GM18870 (cell line): Measurements from ENCODE around the gene SYNPO2L.
"Not testable (repeated sequence)": the region's sequence is repeated elsewhere in the genome, so short reads cannot be mapped to it uniquely, and the experiment has no call there.

Source experiments
- ATAC-seq: cut with Tn5 transposase; IDR thresholded peaks from one replicate; pipeline ENCODE4 v1.9.1; 2021; ENCODE audit warnings: moderate library complexity; ENCODE audit not compliant: unreplicated experiment

The SYNPO2L gene

GRCh38 chr10:73655990-73656298 is at the start of gene SYNPO2L:
Gene SYNPO2L (minus strand): TSS chr10:73656029. CDS start chr10:73655922, 107 bp downstream.
- ATAC-seq, result no peak

- ATAC-seq, result not testable (repeated sequence)
Observed at GRCh38 chr10:73703924-73704323, 48.1 kb upstream of the SYNPO2L start.

- ATAC-seq, result not testable (repeated sequence)
Observed at GRCh38 chr10:73698819-73699218, 43.0 kb upstream of the SYNPO2L start.

GRCh38 chr10:73697675-73698159 is 41.9 kb upstream of the SYNPO2L start, which contains the start of gene AGAP5:
Gene AGAP5 (minus strand): TSS chr10:73698109. CDS start chr10:73697755, 354 bp downstream.
- ATAC-seq, result not testable (repeated sequence)

- not testable (repeated sequence) for ATAC-seq
Observed at GRCh38 chr10:73695302-73695701, 39.5 kb upstream of the SYNPO2L start.

- not testable (repeated sequence) for ATAC-seq
Observed at GRCh38 chr10:73690755-73691154, 34.9 kb upstream of the SYNPO2L start.

GRCh38 chr10:73689596-73689995 is 33.8 kb upstream of the SYNPO2L start:
- ATAC-seq, result not testable (repeated sequence)

GRCh38 chr10:73687641-73688040 is 31.8 kb upstream of the SYNPO2L start:
- not testable (repeated sequence) for ATAC-seq

GRCh38 chr10:73674546-73674945 is 18.7 kb upstream of the SYNPO2L start:
- not testable (repeated sequence) for ATAC-seq

- not testable (repeated sequence) for ATAC-seq
Observed at GRCh38 chr10:73668378-73668777, 12.5 kb upstream of the SYNPO2L start.

GRCh38 chr10:73666153-73666809 is 10.5 kb upstream of the SYNPO2L start:
- not testable (repeated sequence) for ATAC-seq

- not testable (repeated sequence) for ATAC-seq
Observed at GRCh38 chr10:73665581-73665980, 9.8 kb upstream of the SYNPO2L start.

- not testable (repeated sequence) for ATAC-seq
Observed at GRCh38 chr10:73664156-73665040, 8.6 kb upstream of the SYNPO2L start.

GRCh38 chr10:73663621-73664020 is 7.8 kb upstream of the SYNPO2L start:
- ATAC-seq, result not testable (repeated sequence)

GRCh38 chr10:73662705-73663104 is 6.9 kb upstream of the SYNPO2L start:
- ATAC-seq, result not testable (repeated sequence)

GRCh38 chr10:73655257-73655989 is 406 bp downstream of the SYNPO2L start:
- no peak for ATAC-seq

GRCh38 chr10:73653701-73654100 is 2.1 kb downstream of the SYNPO2L start:
- ATAC-seq, result no peak

GRCh38 chr10:73653195-73653594 is 2.6 kb downstream of the SYNPO2L start:
- no peak for ATAC-seq

- no peak for ATAC-seq
Observed at GRCh38 chr10:73650537-73651331, 5.1 kb downstream of the SYNPO2L start.

GRCh38 chr10:73649876-73650536 is 5.8 kb downstream of the SYNPO2L start:
- no peak for ATAC-seq
